ENCODE results near the gene ATG4C. TPM values are rescaled to one million over a fixed set of nuclear protein-coding genes. Genes with fewer than 3 reads are reported as not detected.

ATG4C gene
- total RNA-seq, 3 donors from 2014 or later (not counting 1 experiment from before 2014, with no cell fraction given) = 4.8 to 9.7 (median 6.3) TPM

DNA sequence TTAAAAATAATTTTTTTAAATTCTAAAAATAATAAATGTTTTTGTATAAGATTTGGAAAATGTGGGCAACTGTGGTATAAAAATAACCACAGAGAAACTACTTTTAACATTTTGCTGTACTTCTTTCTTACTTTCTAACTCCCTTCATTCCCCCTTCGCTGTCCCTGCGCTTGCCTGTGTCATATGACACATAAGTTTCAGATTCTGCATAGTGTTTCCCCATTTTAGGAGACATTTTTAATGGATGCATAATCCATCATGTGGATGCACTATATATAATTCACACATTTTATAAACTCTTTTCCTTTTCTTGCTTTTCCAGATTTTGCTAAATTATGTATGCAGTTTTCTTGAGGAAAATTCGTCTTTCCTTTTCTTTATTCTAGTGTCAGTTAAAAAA is 16.3 kb downstream of the ATG4C start:
- Histone ChIP-seq H3K27me3 (ENCODE audit: control insufficient read depth, insufficient read depth, low read length) (no peaks in the 10 kb centered on the region), H3K27ac (ENCODE audit: low read length) (peak overlapping the region; percentile 52), H3K4me3 (ENCODE audit: low read length) (no peak overlapping the region), H3K9me3 (ENCODE audit: control insufficient read depth, insufficient read depth, low read length) (no peaks in the 10 kb centered on the region), H3K4me1 (ENCODE audit: control insufficient read depth, insufficient read depth, low read length) (peaks cover 7% of the 10 kb centered on the region), H3K36me3 (ENCODE audit: control insufficient read depth, insufficient read depth, low read length) (no peaks in the 10 kb centered on the region)
- Mint-ChIP-seq H3K9me3 (no peaks in the 10 kb centered on the region), H3K27me3 (ENCODE audit: low read depth in 2 of 2) (no peaks in the 10 kb centered on the region), H3K4me3 (no peak overlapping the region), H3K27ac (peak overlapping the region; percentile 0 to 27), H3K36me3 (no peaks in the 10 kb centered on the region), H3K4me1 (peaks cover 9 to 16% of the 10 kb centered on the region in 2 donors)
- 41% methylated on average over 2 of the region's 3 CpGs for WGBS (ENCODE audit: insufficient coverage)
- no peak for TF ChIP-seq CTCF (IDR thresholded peaks at IDR 0.05)
- ATAC-seq (no peak), DNase-seq (no peak)
- intact Hi-C loops (cut with micrococcal nuclease) = no loop called here

- H3K4me3 Mint-ChIP-seq = no peak overlapping the region
- 21% methylated on average over 3 of the region's 3 CpGs for WGBS (ENCODE audit: insufficient coverage)
- peak overlapping the region; percentile 0 to 27 for H3K27ac Mint-ChIP-seq
- no peak overlapping the region for H3K4me3 ChIP-seq (ENCODE audit: low read length)
- intact Hi-C loops (cut with micrococcal nuclease) = no loop called here
- H3K36me3 ChIP-seq (ENCODE audit: control insufficient read depth, insufficient read depth, low read length) = no peaks in the 10 kb centered on the region
- no peaks in the 10 kb centered on the region for H3K36me3 Mint-ChIP-seq
- DNase-seq (peak in 1 of 2 donors; percentile 7), ATAC-seq (peak; percentile 40 to 62 (median 61))
- H3K4me1 Mint-ChIP-seq = peaks cover 9 to 16% of the 10 kb centered on the region in 2 donors
- no peaks in the 10 kb centered on the region for H3K27me3 ChIP-seq (ENCODE audit: control insufficient read depth, insufficient read depth, low read length)
- H3K27ac ChIP-seq (ENCODE audit: low read length) = peak overlapping the region; percentile 12
- peaks cover 7% of the 10 kb centered on the region for H3K4me1 ChIP-seq (ENCODE audit: control insufficient read depth, insufficient read depth, low read length)
- H3K27me3 Mint-ChIP-seq (ENCODE audit: low read depth in 2 of 2) = no peaks in the 10 kb centered on the region
- TF ChIP-seq CTCF (IDR thresholded peaks at IDR 0.05) = no peak
- no peaks in the 10 kb centered on the region for H3K9me3 ChIP-seq (ENCODE audit: control insufficient read depth, insufficient read depth, low read length)
- H3K9me3 Mint-ChIP-seq = no peaks in the 10 kb centered on the region
These were observed 16.9 kb downstream of the ATG4C start for GRCh38 chr1:62800825-62801306.

- no peak overlapping the region for H3K27ac Mint-ChIP-seq
- Histone ChIP-seq H3K9me3 (ENCODE audit: control insufficient read depth, insufficient read depth, low read length) (no peaks in the 10 kb centered on the region), H3K4me3 (ENCODE audit: low read length) (no peak overlapping the region), H3K27ac (ENCODE audit: low read length) (no peak overlapping the region), H3K27me3 (ENCODE audit: control insufficient read depth, insufficient read depth, low read length) (no peaks in the 10 kb centered on the region), H3K36me3 (ENCODE audit: control insufficient read depth, insufficient read depth, low read length) (no peaks in the 10 kb centered on the region), H3K4me1 (ENCODE audit: control insufficient read depth, insufficient read depth, low read length) (no peaks in the 10 kb centered on the region)
- intact Hi-C loops (cut with micrococcal nuclease) = no loop called here
- H3K27me3 Mint-ChIP-seq (ENCODE audit: low read depth in 2 of 2) = no peaks in the 10 kb centered on the region
- WGBS (ENCODE audit: insufficient coverage) = 90% methylated on average over 2 of the region's 3 CpGs
- TF ChIP-seq CTCF (IDR thresholded peaks at IDR 0.05) = no peak
- H3K36me3 Mint-ChIP-seq = no peaks in the 10 kb centered on the region
- H3K4me1 Mint-ChIP-seq = peaks cover 6% of the 10 kb centered on the region in 2 donors
- H3K4me3 Mint-ChIP-seq = no peak overlapping the region
- no peak for DNase-seq
- ATAC-seq = no peak
- H3K9me3 Mint-ChIP-seq = no peaks in the 10 kb centered on the region
These were observed 25.9 kb downstream of the ATG4C start for GRCh38 chr1:62809788-62810187.
